Mucosa of gallbladder (tissue), 1 donor: ENCODE measurements around the gene KRTAP9-1. TPM values are rescaled to one million over a fixed set of nuclear protein-coding genes. Genes with fewer than 3 reads are reported as not detected.
"Not testable (repeated sequence)": the region's sequence is repeated elsewhere in the genome, so short reads cannot be mapped to it uniquely, and the experiment has no call there.

ENCODE experiments used
- DNase-seq: peaks from one replicate; pipeline ENCODE4 v3.0.0-alpha.2; 2020; ENCODE audit warnings: low spot score
- total RNA-seq: library from RNA; stranded (reverse); gene quantifications from one replicate; pipeline ENCODE4 v1.2.1, GENCODE V29; 2021
- donor health status: DM: no; HTN: no; CAD: no.

Gene KRTAP9-1
- total RNA-seq, 1 donor from 2014 or later, result not detected

DNA sequence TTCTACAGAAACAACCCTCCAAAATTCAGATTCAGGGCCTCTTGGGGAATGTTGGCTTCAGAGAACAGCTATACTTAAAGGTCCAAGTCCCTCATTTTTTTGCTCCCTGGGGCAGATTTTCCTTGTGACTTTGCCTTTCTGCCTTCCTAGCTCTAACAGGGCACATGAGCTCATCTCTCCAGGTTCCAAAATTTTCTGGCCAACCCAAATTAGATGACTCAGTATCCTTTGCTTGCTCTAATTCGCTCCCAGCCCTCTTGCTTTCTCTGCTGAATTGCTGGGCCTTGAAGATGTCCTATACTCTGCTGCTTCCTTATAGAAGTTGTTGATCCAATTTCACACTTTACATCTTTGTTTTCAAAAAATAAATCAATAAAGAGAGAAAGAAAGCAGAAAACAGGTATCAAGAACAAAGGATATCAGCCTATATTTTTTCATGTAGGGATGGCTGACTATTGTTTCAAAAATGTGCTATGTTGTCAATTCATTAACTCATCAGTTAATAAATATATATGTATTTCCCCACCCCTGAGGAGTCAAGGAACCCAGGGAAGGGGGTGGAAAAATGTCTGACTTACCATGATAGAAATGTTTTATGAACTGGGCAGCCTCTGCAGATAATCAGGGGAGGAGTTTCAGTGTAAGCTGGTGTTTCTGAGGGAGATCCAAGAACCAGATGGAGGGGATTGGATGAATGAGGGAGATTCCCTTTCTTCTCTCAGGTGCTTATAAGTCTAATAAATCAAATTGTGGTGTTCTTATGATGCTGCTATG lies 10.7 kb upstream of the KRTAP9-1 start:
- no peak for DNase-seq

GRCh38 chr17:41184480-41184961 lies 5.2 kb upstream of the KRTAP9-1 start, which contains the start of gene KRTAP4-1:
Gene KRTAP4-1 (minus strand): TSS chr17:41184911. CDS start chr17:41184854, 57 bp downstream.
- DNase-seq, result no peak

DNA sequence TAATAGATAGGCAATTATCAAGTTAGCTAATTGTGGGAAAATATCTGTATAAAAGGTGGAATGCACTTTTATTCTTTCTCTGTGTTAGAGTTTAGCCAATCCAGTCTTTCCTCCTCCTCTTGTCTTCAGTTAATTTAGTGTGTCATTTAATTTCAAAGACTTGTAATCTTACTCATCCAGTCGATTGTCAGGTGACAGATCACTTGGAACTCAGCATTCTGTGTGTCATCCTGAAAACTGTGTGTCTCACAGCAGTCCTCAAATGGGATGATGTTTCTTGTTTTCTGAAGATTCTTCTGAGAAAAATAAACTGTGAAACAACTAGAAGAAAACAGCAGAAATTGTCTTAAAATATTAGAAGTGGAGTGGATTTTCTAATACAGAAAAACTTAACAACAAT lies 4.7 kb upstream of the KRTAP9-1 start:
- DNase-seq, result no peak

GRCh38 chr17:41186872-41187271 lies 2.8 kb upstream of the KRTAP9-1 start:
- no peak for DNase-seq

DNA sequence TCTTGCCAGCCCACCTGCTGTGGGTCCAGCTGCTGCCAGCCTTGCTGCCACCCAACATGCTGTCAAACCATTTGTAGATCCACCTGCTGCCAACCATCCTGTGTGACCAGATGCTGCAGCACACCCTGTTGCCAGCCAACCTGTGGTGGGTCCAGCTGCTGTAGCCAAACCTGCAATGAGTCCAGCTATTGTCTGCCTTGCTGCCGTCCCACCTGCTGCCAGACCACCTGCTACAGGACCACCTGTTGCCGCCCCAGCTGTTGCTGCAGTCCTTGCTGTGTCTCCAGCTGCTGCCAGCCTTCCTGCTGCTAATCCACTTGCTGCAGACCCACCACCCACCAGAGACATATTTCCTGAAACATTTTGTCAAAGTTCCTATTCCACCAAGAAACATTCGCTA lies 641 bp downstream of the KRTAP9-1 start:
- DNase-seq, result no peak

DNA sequence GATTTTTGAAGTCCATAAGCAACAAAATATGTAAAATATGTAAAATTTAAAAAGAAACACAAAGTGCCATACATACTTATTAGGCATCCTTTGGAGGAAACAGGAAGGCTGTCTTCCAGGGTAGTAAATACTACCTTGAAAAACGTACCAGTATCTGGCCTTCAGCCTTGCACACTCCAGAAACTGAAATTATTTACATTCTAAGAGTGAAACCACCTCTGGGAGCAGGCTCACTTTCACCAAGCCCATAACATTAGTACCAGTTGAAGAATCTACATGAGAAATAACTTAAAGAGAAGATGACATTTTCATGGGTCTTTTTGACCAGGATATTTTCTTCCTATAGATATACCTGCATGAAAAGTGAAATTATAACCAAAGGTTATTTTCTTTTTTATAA lies 6.4 kb downstream of the KRTAP9-1 start:
- DNase-seq, result no peak

GRCh38 chr17:41199421-41200078 lies 9.9 kb downstream of the KRTAP9-1 start:
- no peak for DNase-seq

DNA sequence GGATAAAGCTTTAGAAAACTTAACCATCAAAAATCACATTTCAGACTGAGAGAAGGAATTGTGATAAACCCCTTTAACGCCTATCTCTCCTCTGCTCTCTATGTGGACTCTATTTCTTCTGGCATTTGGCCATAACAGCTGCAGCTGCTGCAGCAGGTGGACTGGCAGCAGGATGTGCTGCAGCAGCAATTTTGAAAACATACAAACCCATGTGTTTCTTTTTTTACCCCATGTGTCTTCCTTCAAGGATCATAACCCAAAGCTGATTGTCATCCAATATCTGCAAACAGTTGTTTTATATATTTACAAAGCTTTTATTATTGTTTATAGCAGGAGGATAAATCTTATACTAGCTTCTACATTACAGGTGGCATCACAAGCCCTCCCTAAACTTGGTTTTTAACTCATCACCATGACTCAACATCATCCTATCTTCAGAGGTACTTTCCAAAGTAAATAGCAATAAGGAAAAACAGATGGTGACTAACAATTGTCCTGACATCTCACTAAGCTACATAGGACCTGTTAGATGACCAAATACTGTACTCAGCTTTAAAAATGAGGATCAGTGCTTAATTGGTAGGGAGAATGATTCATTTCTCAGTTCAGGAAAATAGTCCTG lies 22.3 kb downstream of the KRTAP9-1 start:
- no peak for DNase-seq

GRCh38 chr17:41212524-41213169 lies 23.0 kb downstream of the KRTAP9-1 start:
- no peak for DNase-seq

DNA sequence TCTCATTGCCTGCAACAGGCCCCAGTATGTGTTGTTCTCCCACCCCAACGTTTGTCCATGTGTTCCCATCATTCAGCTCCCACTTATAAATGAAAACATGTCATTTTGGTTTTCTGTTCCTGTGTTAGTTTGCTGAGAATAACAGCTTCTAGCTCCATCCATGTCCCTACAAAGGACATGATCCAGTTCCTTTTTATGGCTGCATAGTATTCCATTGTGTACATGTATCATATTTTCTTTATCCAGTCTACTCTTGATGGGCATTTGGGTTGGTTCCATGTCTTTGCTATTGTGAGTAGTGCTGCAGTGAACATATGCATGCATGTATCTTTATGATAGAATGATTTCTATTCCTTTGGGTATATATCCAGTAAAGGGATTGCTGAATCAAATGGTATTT lies 26.0 kb downstream of the KRTAP9-1 start:
- no peak for DNase-seq

DNA sequence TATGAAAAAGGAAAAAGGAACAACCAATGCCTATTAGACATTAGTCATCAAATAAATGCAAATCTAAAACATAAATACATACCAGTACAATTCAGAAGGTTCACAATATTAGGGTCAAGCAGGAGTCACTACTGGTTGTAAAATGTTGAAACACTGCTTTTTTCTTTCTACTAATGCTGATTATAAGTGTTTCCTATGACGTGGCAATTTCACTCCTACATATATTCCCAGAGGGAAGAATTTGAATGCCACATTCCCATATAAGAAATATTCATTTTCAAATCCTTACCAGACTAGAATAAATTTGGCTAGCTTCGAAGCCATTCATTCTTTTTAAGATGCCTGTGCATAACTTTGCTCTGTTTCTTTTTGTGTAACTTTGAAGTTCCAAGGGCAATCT lies 34.1 kb downstream of the KRTAP9-1 start:
- DNase-seq, result no peak

- no peak for DNase-seq
These were observed 36.4 kb downstream of the KRTAP9-1 start for GRCh38 chr17:41226051-41226450.

DNA sequence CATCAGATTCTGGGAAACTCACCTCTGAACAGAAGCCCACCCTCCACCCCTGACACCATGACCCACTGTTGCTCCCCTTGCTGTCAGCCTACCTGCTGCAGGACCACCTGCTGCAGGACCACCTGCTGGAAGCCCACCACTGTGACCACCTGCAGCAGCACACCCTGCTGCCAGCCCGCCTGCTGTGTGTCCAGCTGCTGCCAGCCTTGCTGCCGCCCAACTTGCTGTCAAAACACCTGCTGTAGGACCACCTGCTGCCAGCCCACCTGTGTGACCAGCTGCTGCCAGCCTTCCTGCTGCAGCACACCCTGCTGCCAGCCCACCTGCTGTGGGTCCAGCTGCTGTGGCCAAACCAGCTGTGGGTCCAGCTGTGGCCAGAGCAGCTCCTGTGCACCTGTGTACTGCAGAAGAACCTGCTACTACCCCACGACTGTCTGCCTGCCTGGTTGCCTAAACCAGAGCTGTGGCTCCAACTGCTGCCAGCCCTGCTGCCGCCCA lies 37.0 kb downstream of the KRTAP9-1 start, which contains the start of gene KRTAP9-2:
Gene KRTAP9-2 (plus strand): TSS at position 51 of the 498 bp plus-strand sequence. CDS start 7 bp downstream, at position 58.
- not testable (repeated sequence) for DNase-seq

DNA sequence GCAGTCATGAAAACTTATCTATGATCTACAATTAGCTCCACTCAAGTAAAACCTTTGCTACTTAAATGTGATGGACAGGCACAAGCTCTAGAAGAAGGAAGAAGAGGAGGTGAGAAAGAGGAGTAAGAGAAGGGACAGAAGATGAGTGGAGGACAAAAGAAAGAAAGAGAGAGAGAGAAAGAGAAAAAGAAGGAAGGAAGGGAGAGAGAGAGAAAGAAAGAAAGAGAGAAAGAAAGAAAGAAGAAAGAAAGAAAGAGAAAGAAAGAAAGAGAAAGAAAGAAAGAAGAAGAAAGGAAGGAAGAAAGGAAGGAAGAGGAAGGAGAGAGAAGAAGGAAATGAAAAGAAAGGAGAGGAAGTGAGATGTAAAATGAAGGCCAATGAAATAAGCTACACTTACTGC lies 40.4 kb downstream of the KRTAP9-1 start:
- DNase-seq, result no peak

DNA sequence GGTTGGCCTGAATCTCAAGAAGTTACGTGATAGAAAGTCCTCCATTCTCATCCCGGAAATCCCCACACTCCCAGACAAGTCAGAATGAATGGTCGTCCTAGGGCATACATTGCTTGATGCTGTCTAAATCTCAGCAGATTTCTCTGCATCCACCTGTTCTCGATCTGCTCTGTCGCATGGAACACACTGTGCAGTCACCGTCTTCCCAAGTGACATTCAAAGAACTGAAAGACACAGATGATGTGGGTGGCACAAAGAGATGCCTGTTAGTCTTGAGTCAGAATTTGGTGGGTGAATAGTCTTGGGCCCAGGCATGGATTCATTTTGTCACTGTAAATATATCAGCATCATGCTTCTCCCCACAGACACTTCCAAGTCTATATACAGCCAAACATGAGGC lies 42.0 kb downstream of the KRTAP9-1 start:
- no peak for DNase-seq

GRCh38 chr17:41232399-41233105 lies 42.9 kb downstream of the KRTAP9-1 start, which contains the start of gene KRTAP9-3:
Gene KRTAP9-3 (plus strand): TSS chr17:41232449. CDS start chr17:41232502, 53 bp downstream.
- not testable (repeated sequence) for DNase-seq

- DNase-seq, result not testable (repeated sequence)
These were observed 47.4 kb downstream of the KRTAP9-1 start for GRCh38 chr17:41237116-41237515.

DNA sequence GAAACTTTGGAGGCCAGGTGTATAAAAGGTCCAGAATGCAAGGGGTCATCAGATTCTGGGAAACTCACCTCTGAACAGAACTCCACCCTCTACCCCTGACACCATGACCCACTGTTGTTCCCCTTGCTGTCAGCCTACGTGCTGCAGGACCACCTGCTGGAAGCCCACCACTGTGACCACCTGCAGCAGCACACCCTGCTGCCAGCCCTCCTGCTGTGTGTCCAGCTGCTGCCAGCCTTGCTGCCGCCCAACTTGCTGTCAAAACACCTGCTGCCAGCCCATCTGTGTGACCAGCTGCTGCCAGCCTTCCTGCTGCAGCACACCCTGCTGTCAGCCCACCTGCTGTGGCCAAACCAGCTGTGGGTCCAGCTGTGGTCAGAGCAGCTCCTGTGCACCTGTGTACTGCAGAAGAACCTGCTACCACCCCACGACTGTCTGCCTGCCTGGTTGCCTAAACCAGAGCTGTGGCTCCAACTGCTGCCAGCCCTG lies 48.3 kb downstream of the KRTAP9-1 start, which contains the start of gene KRTAP9-8:
Gene KRTAP9-8 (plus strand): TSS at position 51 of the 489 bp plus-strand sequence. CDS start 53 bp downstream, at position 104.
- DNase-seq, result not testable (repeated sequence)
